GM12878 (cell line): ENCODE data around the gene RAI14.

Source experiments
- CTCF ChIP-seq, 3 experiments: IDR thresholded peaks in 2 of 3; conservative IDR thresholded peaks in 1 of 3; 2 replicates each; pipeline ENCODE4 v1.5.1; 2011; ENCODE audit warnings: low read depth in 3 of 3, low read length in 3 of 3, mild to moderate bottlenecking in 3 of 3, control low read depth in 2 of 3, moderate library complexity in 2 of 3, inconsistent platforms in 1 of 3, mixed read lengths in 1 of 3; ENCODE audit not compliant: control insufficient read depth in 2 of 3, insufficient read depth in 1 of 3; ENCODE audit errors: extremely low read depth in 1 of 3
- EZH2 ChIP-seq: IDR thresholded peaks from 2 replicates; pipeline ENCODE4 v1.6.1; 2012; ENCODE audit warnings: low read depth, mild to moderate bottlenecking, control low read depth, inconsistent platforms, low read length, borderline replicate concordance; ENCODE audit not compliant: control insufficient read depth
- SMC3 ChIP-seq: IDR thresholded peaks from 2 replicates; pipeline ENCODE4 v1.6.1; 2011; ENCODE audit warnings: low read length, improper control_type of control experiment, borderline replicate concordance

GRCh38 chr5:34859253-34859652, 203.1 kb downstream of the RAI14 start:
- TF ChIP-seq CTCF (IDR thresholded peaks at IDR 0.05 in 2 of 3, conservative IDR thresholded peaks at IDR 0.05 in 1 of 3; ENCODE audit: control insufficient read depth in 2 of 3, extremely low read depth in 1 of 3, insufficient read depth in 1 of 3, low read depth in 3 of 3, low read length in 3 of 3) (no peak), SMC3 (no peak), EZH2 (no peak)
